ENCODE results near the gene UBALD2.
"Not testable (repeated sequence)": the region's sequence is repeated elsewhere in the genome, so short reads cannot be mapped to it uniquely, and the experiment has no call there.

UBALD2 gene

DNA sequence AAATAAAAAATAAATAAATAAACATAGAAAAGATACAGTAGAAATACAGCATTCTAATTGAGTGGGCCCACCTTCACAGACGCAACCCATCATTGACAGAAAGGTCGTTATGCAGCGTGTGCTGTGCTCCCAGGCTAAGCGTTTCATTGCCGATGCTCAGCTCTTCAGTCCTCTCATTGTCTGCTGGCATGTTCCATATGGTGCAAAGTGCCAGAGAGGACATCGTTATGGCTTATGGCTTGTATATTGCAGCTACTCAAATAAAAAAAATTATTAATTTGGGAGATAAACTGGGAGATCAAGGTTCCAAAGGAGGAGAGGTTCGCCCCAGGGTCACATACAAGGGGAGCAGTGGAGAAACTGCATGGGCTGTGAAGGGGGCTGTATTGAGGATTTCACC, 11.3 kb upstream of the UBALD2 start:
- H3K9ac ChIP-seq (ENCODE audit: low read length in 5 of 5): no peak overlapping the region
- H3K4me3 ChIP-seq (ENCODE audit: low read depth in 1 of 5, low read length in 5 of 5): no peak overlapping the region
- H3K9me3 ChIP-seq (ENCODE audit: control insufficient read depth in 5 of 5, low read length in 5 of 5): no peaks in the 10 kb centered on the region
- H3K27ac ChIP-seq (ENCODE audit: low read depth, low read length): no peak overlapping the region
- H3K4me1 ChIP-seq (ENCODE audit: control insufficient read depth in 5 of 5, insufficient read depth in 5 of 5, low read length in 5 of 5): peaks cover 10 to 38% (median 32%) of the 10 kb centered on the region in 5 donors
- H3K36me3 ChIP-seq (ENCODE audit: control insufficient read depth in 5 of 5, insufficient read depth in 5 of 5, low read length in 5 of 5): no peaks in the 10 kb centered on the region
- no peaks in the 10 kb centered on the region for H3K27me3 ChIP-seq (ENCODE audit: control insufficient read depth in 5 of 5, insufficient read depth in 4 of 5, low read length in 5 of 5)

- Histone ChIP-seq H3K4me1 (ENCODE audit: control insufficient read depth in 5 of 5, insufficient read depth in 5 of 5, low read length in 5 of 5) (peaks cover 10 to 41% (median 34%) of the 10 kb centered on the region in 5 donors), H3K9ac (ENCODE audit: low read length in 5 of 5) (no peak overlapping the region), H3K27me3 (ENCODE audit: control insufficient read depth in 5 of 5, insufficient read depth in 4 of 5, low read length in 5 of 5) (no peaks in the 10 kb centered on the region), H3K36me3 (ENCODE audit: control insufficient read depth in 5 of 5, insufficient read depth in 5 of 5, low read length in 5 of 5) (no peaks in the 10 kb centered on the region), H3K4me3 (ENCODE audit: low read depth in 1 of 5, low read length in 5 of 5) (no peak overlapping the region), H3K27ac (ENCODE audit: low read depth, low read length) (no peak overlapping the region), H3K9me3 (ENCODE audit: control insufficient read depth in 5 of 5, low read length in 5 of 5) (no peaks in the 10 kb centered on the region)
Measured at GRCh38 chr17:76254275-76254674, 10.9 kb upstream of the UBALD2 start.

DNA sequence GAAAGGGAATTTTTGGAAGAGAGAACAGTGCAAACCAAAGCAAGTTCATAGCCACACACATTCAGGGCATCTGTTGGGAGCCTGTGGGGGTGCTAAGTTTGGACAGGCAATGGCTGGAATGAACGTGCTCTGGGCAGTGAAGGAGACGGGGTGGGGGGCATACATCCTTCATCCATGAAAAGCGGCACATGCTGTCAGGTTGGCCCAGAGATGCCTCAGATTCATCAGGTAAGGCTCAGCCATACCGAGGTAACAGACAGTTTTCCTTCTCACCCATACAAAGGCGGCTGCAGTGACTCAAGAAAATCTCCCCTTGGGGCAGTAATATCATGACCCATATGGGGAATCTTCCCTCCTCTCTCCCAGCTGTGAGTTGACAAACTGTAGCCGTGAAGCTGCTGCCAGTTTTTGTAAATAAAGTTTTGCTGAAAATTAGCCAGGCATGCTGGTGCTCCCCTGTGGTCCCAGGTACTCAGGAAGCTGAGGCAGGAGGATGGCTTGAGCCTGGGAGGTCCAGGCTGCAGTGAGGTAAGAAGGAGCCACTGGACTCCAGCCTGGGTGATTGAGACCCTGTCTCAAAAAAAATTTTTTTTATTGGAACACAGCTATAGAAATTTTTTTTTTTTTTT, 9.2 kb upstream of the UBALD2 start:
- Histone ChIP-seq H3K4me1 (ENCODE audit: control insufficient read depth in 5 of 5, insufficient read depth in 5 of 5, low read length in 5 of 5) (peaks cover 9 to 48% (median 40%) of the 10 kb centered on the region in 5 donors), H3K9ac (ENCODE audit: low read length in 5 of 5) (no peak overlapping the region), H3K36me3 (ENCODE audit: control insufficient read depth in 5 of 5, insufficient read depth in 5 of 5, low read length in 5 of 5) (no peaks in the 10 kb centered on the region), H3K27ac (ENCODE audit: low read depth, low read length) (no peak overlapping the region), H3K27me3 (ENCODE audit: control insufficient read depth in 5 of 5, insufficient read depth in 4 of 5, low read length in 5 of 5) (no peaks in the 10 kb centered on the region), H3K4me3 (ENCODE audit: low read depth in 1 of 5, low read length in 5 of 5) (no peak overlapping the region), H3K9me3 (ENCODE audit: control insufficient read depth in 5 of 5, low read length in 5 of 5) (no peaks in the 10 kb centered on the region)

- H3K36me3 ChIP-seq (ENCODE audit: control insufficient read depth in 5 of 5, insufficient read depth in 5 of 5, low read length in 5 of 5); H3K27ac ChIP-seq (ENCODE audit: low read depth, low read length): not testable (repeated sequence)
Measured at GRCh38 chr17:76256430-76257050, 8.6 kb upstream of the UBALD2 start.

DNA sequence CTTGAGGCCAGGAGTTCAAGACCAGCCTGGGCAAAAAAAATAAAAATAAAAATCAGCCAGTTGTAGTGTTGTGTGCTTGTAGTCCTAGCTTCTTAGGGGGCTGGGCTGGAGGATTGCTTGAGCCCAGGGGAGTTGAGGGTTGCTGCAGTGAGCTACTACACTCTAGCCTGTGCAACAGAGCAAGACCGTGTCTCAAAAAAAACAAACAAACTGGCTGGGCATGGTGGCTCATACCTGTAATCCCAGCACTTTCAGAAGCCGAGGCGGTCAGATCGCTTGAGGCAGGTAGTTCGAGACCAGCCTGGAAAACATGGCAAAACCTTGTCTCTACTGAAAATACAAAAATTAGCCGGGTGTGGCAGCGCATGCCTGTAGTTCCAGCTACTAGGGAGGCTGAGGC, 4.9 kb upstream of the UBALD2 start:
- Histone ChIP-seq H3K27me3 (ENCODE audit: control insufficient read depth in 5 of 5, insufficient read depth in 4 of 5, low read length in 5 of 5) (no peaks in the 10 kb centered on the region), H3K4me3 (ENCODE audit: low read depth in 1 of 5, low read length in 5 of 5) (no peak overlapping the region), H3K27ac (ENCODE audit: low read depth, low read length) (no peak overlapping the region), H3K9ac (ENCODE audit: low read length in 5 of 5) (no peak overlapping the region), H3K9me3 (ENCODE audit: control insufficient read depth in 5 of 5, low read length in 5 of 5) (no peaks in the 10 kb centered on the region), H3K36me3 (ENCODE audit: control insufficient read depth in 5 of 5, insufficient read depth in 5 of 5, low read length in 5 of 5) (no peaks in the 10 kb centered on the region), H3K4me1 (ENCODE audit: control insufficient read depth in 5 of 5, insufficient read depth in 5 of 5, low read length in 5 of 5) (peaks cover 0 to 42% (median 33%) of the 10 kb centered on the region in 5 donors)

More at GRCh38 chr17:76256430-76257050, 8.6 kb upstream of the UBALD2 start:
- H3K27me3 ChIP-seq (ENCODE audit: control insufficient read depth in 5 of 5, insufficient read depth in 4 of 5, low read length in 5 of 5); H3K9ac ChIP-seq (ENCODE audit: low read length in 5 of 5); H3K9me3 ChIP-seq (ENCODE audit: control insufficient read depth in 5 of 5, low read length in 5 of 5); H3K4me3 ChIP-seq (ENCODE audit: low read depth in 1 of 5, low read length in 5 of 5): not testable (repeated sequence)
- peaks cover 8 to 42% (median 36%) of the 10 kb centered on the region in 5 donors for H3K4me1 ChIP-seq (ENCODE audit: control insufficient read depth in 5 of 5, insufficient read depth in 5 of 5, low read length in 5 of 5)

DNA sequence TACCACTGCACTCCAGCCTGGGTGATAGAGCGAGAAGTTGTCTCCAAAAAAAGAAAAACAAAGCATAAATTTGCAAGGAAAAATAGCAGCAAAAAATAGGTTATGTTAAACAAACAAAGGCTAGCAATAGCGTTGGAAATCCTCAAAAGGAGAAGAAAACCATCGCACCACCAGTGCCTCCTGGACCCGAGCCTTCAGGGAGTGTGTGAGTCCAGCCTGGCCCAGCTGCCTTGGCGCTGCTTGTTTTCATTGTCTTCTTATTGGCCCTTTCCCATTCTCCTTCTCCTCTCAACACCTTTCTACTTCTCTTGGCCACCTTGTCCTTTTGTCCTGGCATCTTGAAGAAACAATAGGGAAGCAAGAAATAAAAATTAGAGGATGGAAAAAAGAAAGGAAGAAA, 4.5 kb upstream of the UBALD2 start:
- H3K9me3 ChIP-seq (ENCODE audit: control insufficient read depth in 5 of 5, low read length in 5 of 5): no peaks in the 10 kb centered on the region
- no peaks in the 10 kb centered on the region for H3K27me3 ChIP-seq (ENCODE audit: control insufficient read depth in 5 of 5, insufficient read depth in 4 of 5, low read length in 5 of 5)
- no peak overlapping the region for H3K9ac ChIP-seq (ENCODE audit: low read length in 5 of 5)
- peaks cover 0 to 42% (median 33%) of the 10 kb centered on the region in 5 donors for H3K4me1 ChIP-seq (ENCODE audit: control insufficient read depth in 5 of 5, insufficient read depth in 5 of 5, low read length in 5 of 5)
- H3K36me3 ChIP-seq (ENCODE audit: control insufficient read depth in 5 of 5, insufficient read depth in 5 of 5, low read length in 5 of 5): no peaks in the 10 kb centered on the region
- no peak overlapping the region for H3K4me3 ChIP-seq (ENCODE audit: low read depth in 1 of 5, low read length in 5 of 5)
- no peak overlapping the region for H3K27ac ChIP-seq (ENCODE audit: low read depth, low read length)

- Histone ChIP-seq H3K36me3 (ENCODE audit: control insufficient read depth in 5 of 5, insufficient read depth in 5 of 5, low read length in 5 of 5) (no peaks in the 10 kb centered on the region), H3K27ac (ENCODE audit: low read depth, low read length) (no peak overlapping the region), H3K27me3 (ENCODE audit: control insufficient read depth in 5 of 5, insufficient read depth in 4 of 5, low read length in 5 of 5) (no peaks in the 10 kb centered on the region), H3K4me1 (ENCODE audit: control insufficient read depth in 5 of 5, insufficient read depth in 5 of 5, low read length in 5 of 5) (peaks cover 2 to 48% (median 37%) of the 10 kb centered on the region in 5 donors), H3K4me3 (ENCODE audit: low read depth in 1 of 5, low read length in 5 of 5) (no peak overlapping the region), H3K9me3 (ENCODE audit: control insufficient read depth in 5 of 5, low read length in 5 of 5) (no peaks in the 10 kb centered on the region), H3K9ac (ENCODE audit: low read length in 5 of 5) (no peak overlapping the region)
Measured at GRCh38 chr17:76261421-76262215, 3.5 kb upstream of the UBALD2 start.

GRCh38 chr17:76262732-76263344, 2.3 kb upstream of the UBALD2 start:
- Histone ChIP-seq H3K9ac (ENCODE audit: low read length in 5 of 5) (no peak overlapping the region), H3K27me3 (ENCODE audit: control insufficient read depth in 5 of 5, insufficient read depth in 4 of 5, low read length in 5 of 5) (no peaks in the 10 kb centered on the region), H3K4me3 (ENCODE audit: low read depth in 1 of 5, low read length in 5 of 5) (no peak overlapping the region), H3K36me3 (ENCODE audit: control insufficient read depth in 5 of 5, insufficient read depth in 5 of 5, low read length in 5 of 5) (peaks cover 0 to 3% (median 0%) of the 10 kb centered on the region in 5 donors), H3K27ac (ENCODE audit: low read depth, low read length) (no peak overlapping the region), H3K4me1 (ENCODE audit: control insufficient read depth in 5 of 5, insufficient read depth in 5 of 5, low read length in 5 of 5) (peaks cover 5 to 60% (median 49%) of the 10 kb centered on the region in 5 donors), H3K9me3 (ENCODE audit: control insufficient read depth in 5 of 5, low read length in 5 of 5) (no peaks in the 10 kb centered on the region)

DNA sequence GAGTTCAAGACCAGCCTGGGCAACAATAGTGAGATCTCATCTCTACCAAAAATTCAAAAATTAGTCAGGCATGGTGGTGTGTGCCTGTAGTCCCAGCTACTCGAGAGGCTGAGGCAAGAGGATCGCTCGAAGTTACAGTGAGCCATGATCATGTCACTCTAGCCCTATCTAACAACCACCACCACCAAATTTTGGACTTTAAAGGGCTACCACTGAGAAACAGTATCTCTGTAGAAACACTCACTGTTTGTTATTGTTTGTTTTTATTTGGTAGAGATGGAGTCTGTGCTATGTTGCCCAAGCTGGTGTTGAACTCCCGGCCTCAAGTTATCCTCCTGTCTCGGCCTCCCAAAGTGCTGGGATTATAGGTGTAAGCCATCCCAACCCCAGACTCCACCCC, 1.3 kb upstream of the UBALD2 start:
- Histone ChIP-seq H3K36me3 (ENCODE audit: control insufficient read depth in 5 of 5, insufficient read depth in 5 of 5, low read length in 5 of 5) (peaks cover 0 to 4% (median 0%) of the 10 kb centered on the region in 5 donors), H3K27me3 (ENCODE audit: control insufficient read depth in 5 of 5, insufficient read depth in 4 of 5, low read length in 5 of 5) (no peaks in the 10 kb centered on the region), H3K9me3 (ENCODE audit: control insufficient read depth in 5 of 5, low read length in 5 of 5) (no peaks in the 10 kb centered on the region), H3K27ac (ENCODE audit: low read depth, low read length) (peak overlapping the region; percentile 47), H3K9ac (ENCODE audit: low read length in 5 of 5) (no peak overlapping the region), H3K4me3 (ENCODE audit: low read depth in 1 of 5, low read length in 5 of 5) (no peak overlapping the region), H3K4me1 (ENCODE audit: control insufficient read depth in 5 of 5, insufficient read depth in 5 of 5, low read length in 5 of 5) (peaks cover 8 to 65% (median 56%) of the 10 kb centered on the region in 5 donors)

DNA sequence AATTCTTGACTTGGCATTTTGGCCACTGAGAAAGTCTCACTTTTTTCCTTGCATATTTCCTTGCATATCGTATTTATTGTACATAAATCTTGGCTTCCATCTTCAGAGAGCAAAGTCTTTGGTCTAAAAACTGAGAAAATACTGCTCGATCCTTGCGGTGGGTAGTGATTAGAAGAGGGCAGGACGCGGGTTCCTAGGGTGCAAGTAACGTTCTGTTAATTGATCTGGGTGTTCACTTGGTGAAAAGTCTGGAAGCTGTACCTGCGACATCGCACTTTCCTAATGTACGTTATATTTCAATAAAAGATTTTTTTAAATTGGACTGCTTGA, 758 bp upstream of the UBALD2 start:
- Histone ChIP-seq H3K4me1 (ENCODE audit: control insufficient read depth in 5 of 5, insufficient read depth in 5 of 5, low read length in 5 of 5) (peaks cover 8 to 66% (median 56%) of the 10 kb centered on the region in 5 donors), H3K27me3 (ENCODE audit: control insufficient read depth in 5 of 5, insufficient read depth in 4 of 5, low read length in 5 of 5) (no peaks in the 10 kb centered on the region), H3K9me3 (ENCODE audit: control insufficient read depth in 5 of 5, low read length in 5 of 5) (no peaks in the 10 kb centered on the region), H3K36me3 (ENCODE audit: control insufficient read depth in 5 of 5, insufficient read depth in 5 of 5, low read length in 5 of 5) (peaks cover 0 to 9% (median 3%) of the 10 kb centered on the region in 5 donors), H3K9ac (ENCODE audit: low read length in 5 of 5) (peak overlapping the region in 2 of 5 donors; percentile 24 to 41), H3K27ac (ENCODE audit: low read depth, low read length) (peak overlapping the region; percentile 47), H3K4me3 (ENCODE audit: low read depth in 1 of 5, low read length in 5 of 5) (peak overlapping the region in 1 of 5 donors; percentile 28)

Data from subcutaneous abdominal adipose tissue (tissue), 5 donors.